NB4 (cell line): Measurements from ENCODE around the gene RAB26.

Source experiments
- DNase-seq: peaks from one replicate; pipeline ENCODE4 v3.0.0; 2010; ENCODE audit warnings: low read depth
- H3K4me3 ChIP-seq: one replicate; pipeline ENCODE4 v1.5.1; 2011; ENCODE audit warnings: mild to moderate bottlenecking, low read depth, low read length, moderate library complexity
- MAX ChIP-seq: IDR thresholded peaks from 2 replicates; pipeline ENCODE4 v1.6.1; 2011; ENCODE audit warnings: low read depth, low read length
- MYC ChIP-seq: IDR thresholded peaks from 2 replicates; pipeline ENCODE4 v1.6.1; 2011; ENCODE audit warnings: low read depth, low read length
- POLR2A ChIP-seq: IDR thresholded peaks from 2 replicates; pipeline ENCODE4 v1.6.1; 2011; ENCODE audit warnings: mild to moderate bottlenecking; ENCODE audit not compliant: insufficient read length; ENCODE audit errors: extremely low read depth
- TF ChIP-seq, protein P1 (sequence below): IDR thresholded peaks from one replicate; pipeline ENCODE4 v1.5.1; 2012; ENCODE audit warnings: low read depth, low read length

The RAB26 gene

GRCh38 chr16:2170587-2171435 lies 22.4 kb downstream of the RAB26 start:
- TF ChIP-seq, protein P1, sequence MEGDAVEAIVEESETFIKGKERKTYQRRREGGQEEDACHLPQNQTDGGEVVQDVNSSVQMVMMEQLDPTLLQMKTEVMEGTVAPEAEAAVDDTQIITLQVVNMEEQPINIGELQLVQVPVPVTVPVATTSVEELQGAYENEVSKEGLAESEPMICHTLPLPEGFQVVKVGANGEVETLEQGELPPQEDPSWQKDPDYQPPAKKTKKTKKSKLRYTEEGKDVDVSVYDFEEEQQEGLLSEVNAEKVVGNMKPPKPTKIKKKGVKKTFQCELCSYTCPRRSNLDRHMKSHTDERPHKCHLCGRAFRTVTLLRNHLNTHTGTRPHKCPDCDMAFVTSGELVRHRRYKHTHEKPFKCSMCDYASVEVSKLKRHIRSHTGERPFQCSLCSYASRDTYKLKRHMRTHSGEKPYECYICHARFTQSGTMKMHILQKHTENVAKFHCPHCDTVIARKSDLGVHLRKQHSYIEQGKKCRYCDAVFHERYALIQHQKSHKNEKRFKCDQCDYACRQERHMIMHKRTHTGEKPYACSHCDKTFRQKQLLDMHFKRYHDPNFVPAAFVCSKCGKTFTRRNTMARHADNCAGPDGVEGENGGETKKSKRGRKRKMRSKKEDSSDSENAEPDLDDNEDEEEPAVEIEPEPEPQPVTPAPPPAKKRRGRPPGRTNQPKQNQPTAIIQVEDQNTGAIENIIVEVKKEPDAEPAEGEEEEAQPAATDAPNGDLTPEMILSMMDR, result no peak
- TF ChIP-seq MAX (no peak), MYC (no peak), POLR2A (no peak)
- no peak overlapping the region for H3K4me3 ChIP-seq

GRCh38 chr16:2171601-2172178 lies 23.3 kb downstream of the RAB26 start:
- H3K4me3 ChIP-seq, result no peak overlapping the region
- TF ChIP-seq, protein P1, result no peak
- TF ChIP-seq MYC (no peak), MAX (no peak), POLR2A (no peak)
- DNase-seq, result no peak

More at GRCh38 chr16:2170587-2171435, 22.4 kb downstream of the RAB26 start:
- no peak for DNase-seq

DNA sequence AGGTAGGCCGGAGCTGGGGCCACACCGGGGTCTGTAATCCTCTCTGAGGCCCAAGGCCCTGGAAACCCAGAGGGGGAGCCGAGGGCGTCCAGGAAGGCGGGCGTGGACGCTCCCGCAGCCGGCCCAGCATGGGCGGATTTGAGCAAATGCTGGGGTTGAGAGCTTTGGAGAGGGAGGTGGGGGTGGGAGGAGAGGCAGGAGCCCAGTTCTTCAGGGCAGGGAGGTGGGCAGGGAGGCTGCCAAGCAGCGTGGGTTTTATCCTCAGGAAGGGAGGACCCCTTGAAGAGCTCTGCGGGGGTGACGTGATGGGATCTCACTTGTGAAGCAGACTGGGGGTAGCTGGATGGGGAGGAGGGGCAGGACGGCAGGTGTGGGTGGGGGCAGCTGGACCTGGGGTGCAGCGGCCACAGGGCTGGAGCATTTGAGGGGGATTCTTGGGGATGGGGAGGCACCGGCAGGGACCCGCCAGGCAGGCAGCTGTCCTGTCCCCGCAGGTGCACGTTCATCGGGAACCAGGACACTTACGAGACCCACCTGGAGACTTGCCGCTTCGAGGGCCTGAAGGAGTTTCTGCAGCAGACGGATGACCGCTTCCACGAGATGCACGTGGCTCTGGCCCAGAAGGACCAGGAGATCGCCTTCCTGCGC lies 24.4 kb downstream of the RAB26 start:
- DNase-seq, result no peak
- TF ChIP-seq, protein P1, result no peak
- TF ChIP-seq MAX (no peak), POLR2A (no peak), MYC (no peak)
- no peak overlapping the region for H3K4me3 ChIP-seq

- DNase-seq, result no peak
- TF ChIP-seq MYC (no peak), POLR2A (no peak), MAX (no peak)
- TF ChIP-seq, protein P1, result no peak
- no peak overlapping the region for H3K4me3 ChIP-seq
Measured at GRCh38 chr16:2173366-2173765, 24.9 kb downstream of the RAB26 start.

- DNase-seq, result no peak
- TF ChIP-seq MAX (no peak), MYC (no peak), POLR2A (no peak)
- TF ChIP-seq, protein P1, result no peak
- no peak overlapping the region for H3K4me3 ChIP-seq
Measured at GRCh38 chr16:2173916-2174315, 25.5 kb downstream of the RAB26 start.
